ENCODE results near the gene DPP6. TPM values are rescaled to one million over a fixed set of nuclear protein-coding genes. Genes with fewer than 3 reads are reported as not detected.

Gene DPP6
- total and polyA plus RNA-seq, 10 donors, result 0.11 to 8.7 (median 3.0) TPM

GRCh38 chr7:154906201-154906600 is 854.0 kb downstream of the DPP6 start:
- H3K9me3 ChIP-seq, result peaks cover 0 to 16% (median 2%) of the 10 kb centered on the region in 8 donors
- no peaks in the 10 kb centered on the region for H3K36me3 ChIP-seq
- peaks cover 0 to 26% (median 0%) of the 10 kb centered on the region in 7 donors for H3K27me3 ChIP-seq (replicated peaks in 1 of 7)
- no peak for TF ChIP-seq POLR2A (IDR thresholded peaks at IDR 0.05)
- no peak overlapping the region for H3K27ac ChIP-seq
- WGBS, 5 donors, result 83 to 92% (median 89%) methylated on average over 7 of the region's 7 CpGs
- peak; percentile 35 for DNase-seq
- intact Hi-C loops (cut with DNase I; ENCODE audit: low total_unique reads), result no loop called here
- no peak overlapping the region for H3K4me3 ChIP-seq
- H3K4me1 ChIP-seq, result no peaks in the 10 kb centered on the region

- Histone ChIP-seq H3K36me3 (no peaks in the 10 kb centered on the region), H3K4me3 (no peak overlapping the region), H3K27ac (no peak overlapping the region), H3K27me3 (replicated peaks in 1 of 7) (peaks cover 0 to 26% (median 0%) of the 10 kb centered on the region in 7 donors), H3K4me1 (no peaks in the 10 kb centered on the region), H3K9me3 (peaks cover 0 to 18% (median 2%) of the 10 kb centered on the region in 8 donors)
- DNase-seq, result peak; percentile 73
- TF ChIP-seq POLR2AphosphoS5 (IDR thresholded peaks at IDR 0.05) (no peak), POLR2A (IDR thresholded peaks at IDR 0.05) (no peak), CTCF (IDR thresholded peaks at IDR 0.05 in 8 of 11, conservative IDR thresholded peaks at IDR 0.05 in 3 of 11) (no peak)
- intact Hi-C loops (cut with DNase I; ENCODE audit: low total_unique reads), result no loop called here
- 88 to 99% (median 95%) methylated on average over 24 to 41 of the region's 41 CpGs for WGBS, 5 donors
These were observed 854.6 kb downstream of the DPP6 start for GRCh38 chr7:154906736-154907355.

- no peaks in the 10 kb centered on the region for H3K36me3 ChIP-seq
- no peak overlapping the region for H3K4me3 ChIP-seq
- DNase-seq, result peak; percentile 51
- 62 to 74% (median 68%) methylated on average over 21 of the region's 21 CpGs for WGBS, 5 donors
- H3K4me1 ChIP-seq, result no peaks in the 10 kb centered on the region
- TF ChIP-seq POLR2A (IDR thresholded peaks at IDR 0.05) (no peak), CTCF (IDR thresholded peaks at IDR 0.05 in 8 of 11, conservative IDR thresholded peaks at IDR 0.05 in 3 of 11) (no peak), POLR2AphosphoS5 (IDR thresholded peaks at IDR 0.05) (no peak)
- no peak overlapping the region for H3K27ac ChIP-seq
- intact Hi-C loops (cut with DNase I; ENCODE audit: low total_unique reads), result no loop called here
- H3K9me3 ChIP-seq, result peaks cover 0 to 18% (median 2%) of the 10 kb centered on the region in 8 donors
- H3K27me3 ChIP-seq (replicated peaks in 1 of 7), result peaks cover 0 to 26% (median 0%) of the 10 kb centered on the region in 7 donors
These were observed 855.7 kb downstream of the DPP6 start for GRCh38 chr7:154907651-154908620.

- intact Hi-C loops (cut with DNase I; ENCODE audit: low total_unique reads), result no loop called here
- H3K9me3 ChIP-seq, result peaks cover 0 to 18% (median 2%) of the 10 kb centered on the region in 8 donors
- TF ChIP-seq POLR2A (IDR thresholded peaks at IDR 0.05) (no peak), POLR2AphosphoS5 (IDR thresholded peaks at IDR 0.05) (no peak), CTCF (IDR thresholded peaks at IDR 0.05 in 8 of 11, conservative IDR thresholded peaks at IDR 0.05 in 3 of 11) (no peak)
- H3K36me3 ChIP-seq, result no peaks in the 10 kb centered on the region
- no peak overlapping the region for H3K4me3 ChIP-seq
- peaks cover 0 to 40% (median 7%) of the 10 kb centered on the region in 7 donors for H3K27me3 ChIP-seq (replicated peaks in 1 of 7)
- H3K27ac ChIP-seq, result no peak overlapping the region
- WGBS, 5 donors, result 78 to 87% (median 82%) methylated on average over 20 to 26 of the region's 26 CpGs
- DNase-seq, result peak; percentile 62
- H3K4me1 ChIP-seq, result peaks cover 6 to 11% (median 9%) of the 10 kb centered on the region in 6 donors
These were observed 857.3 kb downstream of the DPP6 start for GRCh38 chr7:154909241-154910105.
